ENCODE data around the gene MMP24.

Gene MMP24

GRCh38 chr20:35223941-35224340 lies 2.5 kb upstream of the MMP24 start:
- H3K36me3 ChIP-seq (ENCODE audit: control insufficient read depth in 4 of 4, insufficient read depth in 4 of 4, low read length in 3 of 4), result no peaks in the 10 kb centered on the region
- no peak for DNase-seq
- ChIA-PET POLR2A (no interaction called here), CTCF (interaction anchor here (1.2 to 2.6 kb wide), 2 partner anchors 14 to 36 kb away, joined by 3 to 8 read pairs; no protein-coding TSS in a partner anchor)
- H3K4me3 ChIP-seq (ENCODE audit: control insufficient read depth in 1 of 7, extremely low read depth in 1 of 7, insufficient read depth in 4 of 7, low read depth in 2 of 7, low read length in 6 of 7), result no peak overlapping the region
- WGBS (ENCODE audit: insufficient coverage), result 96% methylated on average over 5 of the region's 5 CpGs
- no peaks in the 10 kb centered on the region for H3K9me3 ChIP-seq (ENCODE audit: control extremely low read depth in 1 of 5, control insufficient read depth in 4 of 5, insufficient read depth in 2 of 5, low read depth in 1 of 5, low read length in 4 of 5)
- H3K27me3 ChIP-seq (replicated peaks in 2 of 5; ENCODE audit: control insufficient read depth in 4 of 5, insufficient read depth in 5 of 5, low read length in 4 of 5), result peaks cover 5 to 37% (median 24%) of the 10 kb centered on the region in 5 experiments
- H3K4me1 ChIP-seq (ENCODE audit: control extremely low read depth in 1 of 4, control insufficient read depth in 4 of 4, insufficient read depth in 4 of 4, low read length in 3 of 4), result peaks cover 0 to 16% (median 9%) of the 10 kb centered on the region in 4 experiments
- no peak overlapping the region for H3K27ac ChIP-seq (ENCODE audit: insufficient read depth in 1 of 2, low read depth in 1 of 2, low read length in 2 of 2, poor library complexity in 1 of 2, severe bottlenecking in 2 of 2)

GRCh38 chr20:35224536-35224935 lies 2.0 kb upstream of the MMP24 start:
- no peak overlapping the region for H3K4me3 ChIP-seq (ENCODE audit: control insufficient read depth in 1 of 7, extremely low read depth in 1 of 7, insufficient read depth in 4 of 7, low read depth in 2 of 7, low read length in 6 of 7)
- POLR2A ChIA-PET, result no interaction called here
- no peak overlapping the region for H3K27ac ChIP-seq (ENCODE audit: insufficient read depth in 1 of 2, low read depth in 1 of 2, low read length in 2 of 2, poor library complexity in 1 of 2, severe bottlenecking in 2 of 2)
- 99% methylated on average over 5 of the region's 5 CpGs for WGBS (ENCODE audit: insufficient coverage)
- H3K4me1 ChIP-seq (ENCODE audit: control extremely low read depth in 1 of 4, control insufficient read depth in 4 of 4, insufficient read depth in 4 of 4, low read length in 3 of 4), result peaks cover 0 to 16% (median 9%) of the 10 kb centered on the region in 4 experiments
- no peaks in the 10 kb centered on the region for H3K9me3 ChIP-seq (ENCODE audit: control extremely low read depth in 1 of 5, control insufficient read depth in 4 of 5, insufficient read depth in 2 of 5, low read depth in 1 of 5, low read length in 4 of 5)
- DNase-seq, result no peak
- H3K27me3 ChIP-seq (replicated peaks in 2 of 5; ENCODE audit: control insufficient read depth in 4 of 5, insufficient read depth in 5 of 5, low read length in 4 of 5), result peaks cover 5 to 37% (median 26%) of the 10 kb centered on the region in 5 experiments
- CTCF ChIA-PET, result interaction anchor here (2.6 kb wide), 1 partner anchor 15 kb away, joined by 8 read pairs; no protein-coding TSS in a partner anchor
- H3K36me3 ChIP-seq (ENCODE audit: control insufficient read depth in 4 of 4, insufficient read depth in 4 of 4, low read length in 3 of 4), result no peaks in the 10 kb centered on the region

- CTCF ChIA-PET, result interaction anchor here (2.6 kb wide), 1 partner anchor 16 kb away, joined by 8 read pairs; no protein-coding TSS in a partner anchor
- H3K27me3 ChIP-seq (replicated peaks in 2 of 5; ENCODE audit: control insufficient read depth in 4 of 5, insufficient read depth in 5 of 5, low read length in 4 of 5), result peaks cover 5 to 37% (median 26%) of the 10 kb centered on the region in 5 experiments
Observed at GRCh38 chr20:35225319-35226125, 968 bp upstream of the MMP24 start.

GRCh38 chr20:35226884-35227681 lies 593 bp downstream of the MMP24 start:
- no peaks in the 10 kb centered on the region for H3K9me3 ChIP-seq (ENCODE audit: control extremely low read depth in 1 of 5, control insufficient read depth in 4 of 5, insufficient read depth in 2 of 5, low read depth in 1 of 5, low read length in 4 of 5)
- peak overlapping the region in 4 of 7 experiments; percentile 13 to 46 (median 26) for H3K4me3 ChIP-seq (ENCODE audit: control insufficient read depth in 1 of 7, extremely low read depth in 1 of 7, insufficient read depth in 4 of 7, low read depth in 2 of 7, low read length in 6 of 7)
- no peak overlapping the region for H3K27ac ChIP-seq (ENCODE audit: insufficient read depth in 1 of 2, low read depth in 1 of 2, low read length in 2 of 2, poor library complexity in 1 of 2, severe bottlenecking in 2 of 2)
- WGBS (ENCODE audit: insufficient coverage), result 15% methylated on average over 45 of the region's 74 CpGs
- DNase-seq, result peak; percentile 29 to 82 (median 73)
- no peaks in the 10 kb centered on the region for H3K36me3 ChIP-seq (ENCODE audit: control insufficient read depth in 4 of 4, insufficient read depth in 4 of 4, low read length in 3 of 4)
- CTCF ChIA-PET, result interaction anchor here (1.0 to 1.1 kb wide), 2 partner anchors 17 to 41 kb away, joined by 3 read pairs; no protein-coding TSS in a partner anchor
- POLR2A ChIA-PET, result interaction anchor here (0.6 kb wide), 1 partner anchor 51 kb away, joined by 3 read pairs; the partner anchor contains the start of gene MMP24OS
- peaks cover 0 to 16% (median 9%) of the 10 kb centered on the region in 4 experiments for H3K4me1 ChIP-seq (ENCODE audit: control extremely low read depth in 1 of 4, control insufficient read depth in 4 of 4, insufficient read depth in 4 of 4, low read length in 3 of 4)
- H3K27me3 ChIP-seq (replicated peaks in 2 of 5; ENCODE audit: control insufficient read depth in 4 of 5, insufficient read depth in 5 of 5, low read length in 4 of 5), result peaks cover 5 to 37% (median 26%) of the 10 kb centered on the region in 5 experiments

More at GRCh38 chr20:35225319-35226125, 968 bp upstream of the MMP24 start:
- Histone ChIP-seq H3K4me3 (ENCODE audit: control insufficient read depth in 1 of 7, extremely low read depth in 1 of 7, insufficient read depth in 4 of 7, low read depth in 2 of 7, low read length in 6 of 7) (peak overlapping the region in 1 of 7 experiments; percentile 23), H3K36me3 (ENCODE audit: control insufficient read depth in 4 of 4, insufficient read depth in 4 of 4, low read length in 3 of 4) (no peaks in the 10 kb centered on the region), H3K9me3 (ENCODE audit: control extremely low read depth in 1 of 5, control insufficient read depth in 4 of 5, insufficient read depth in 2 of 5, low read depth in 1 of 5, low read length in 4 of 5) (no peaks in the 10 kb centered on the region), H3K27ac (ENCODE audit: insufficient read depth in 1 of 2, low read depth in 1 of 2, low read length in 2 of 2, poor library complexity in 1 of 2, severe bottlenecking in 2 of 2) (no peak overlapping the region), H3K4me1 (ENCODE audit: control extremely low read depth in 1 of 4, control insufficient read depth in 4 of 4, insufficient read depth in 4 of 4, low read length in 3 of 4) (peaks cover 0 to 16% (median 9%) of the 10 kb centered on the region in 4 experiments)
- 4% methylated on average over 4 of the region's 9 CpGs for WGBS (ENCODE audit: insufficient coverage)
- DNase-seq, result peak in 2 of 3 donors; percentile 26 to 48
- POLR2A ChIA-PET, result interaction anchor here (0.6 kb wide), 1 partner anchor 116 kb away, joined by 3 read pairs; no protein-coding TSS in a partner anchor

- H3K36me3 ChIP-seq (ENCODE audit: control insufficient read depth in 4 of 4, insufficient read depth in 4 of 4, low read length in 3 of 4), result no peaks in the 10 kb centered on the region
- CTCF ChIA-PET, result no interaction called here
- 100% methylated on average over 1 of the region's 2 CpGs for WGBS (ENCODE audit: insufficient coverage)
- peaks cover 0 to 12% (median 5%) of the 10 kb centered on the region in 5 experiments for H3K27me3 ChIP-seq (replicated peaks in 2 of 5; ENCODE audit: control insufficient read depth in 4 of 5, insufficient read depth in 5 of 5, low read length in 4 of 5)
- H3K27ac ChIP-seq (ENCODE audit: insufficient read depth in 1 of 2, low read depth in 1 of 2, low read length in 2 of 2, poor library complexity in 1 of 2, severe bottlenecking in 2 of 2), result no peak overlapping the region
- H3K9me3 ChIP-seq (ENCODE audit: control extremely low read depth in 1 of 5, control insufficient read depth in 4 of 5, insufficient read depth in 2 of 5, low read depth in 1 of 5, low read length in 4 of 5), result no peaks in the 10 kb centered on the region
- H3K4me3 ChIP-seq (ENCODE audit: control insufficient read depth in 1 of 7, extremely low read depth in 1 of 7, insufficient read depth in 4 of 7, low read depth in 2 of 7, low read length in 6 of 7), result no peak overlapping the region
- no peaks in the 10 kb centered on the region for H3K4me1 ChIP-seq (ENCODE audit: control extremely low read depth in 1 of 4, control insufficient read depth in 4 of 4, insufficient read depth in 4 of 4, low read length in 3 of 4)
- POLR2A ChIA-PET, result no interaction called here
- DNase-seq, result no peak
Observed at GRCh38 chr20:35232575-35232974, 6.1 kb downstream of the MMP24 start.

GRCh38 chr20:35235881-35236280 lies 9.4 kb downstream of the MMP24 start:
- POLR2A ChIA-PET, result no interaction called here
- Histone ChIP-seq H3K4me1 (ENCODE audit: control extremely low read depth in 1 of 4, control insufficient read depth in 4 of 4, insufficient read depth in 4 of 4, low read length in 3 of 4) (peaks cover 0 to 6% (median 4%) of the 10 kb centered on the region in 4 experiments), H3K27ac (ENCODE audit: insufficient read depth in 1 of 2, low read depth in 1 of 2, low read length in 2 of 2, poor library complexity in 1 of 2, severe bottlenecking in 2 of 2) (no peak overlapping the region), H3K36me3 (ENCODE audit: control insufficient read depth in 4 of 4, insufficient read depth in 4 of 4, low read length in 3 of 4) (no peaks in the 10 kb centered on the region), H3K27me3 (replicated peaks in 2 of 5; ENCODE audit: control insufficient read depth in 4 of 5, insufficient read depth in 5 of 5, low read length in 4 of 5) (no peaks in the 10 kb centered on the region), H3K4me3 (ENCODE audit: control insufficient read depth in 1 of 7, extremely low read depth in 1 of 7, insufficient read depth in 4 of 7, low read depth in 2 of 7, low read length in 6 of 7) (no peak overlapping the region), H3K9me3 (ENCODE audit: control extremely low read depth in 1 of 5, control insufficient read depth in 4 of 5, insufficient read depth in 2 of 5, low read depth in 1 of 5, low read length in 4 of 5) (no peaks in the 10 kb centered on the region)
- CTCF ChIA-PET, result no interaction called here
- DNase-seq, result no peak
- 98% methylated on average over 6 of the region's 6 CpGs for WGBS (ENCODE audit: insufficient coverage)
